Measurements from ENCODE around the gene CAPG. TPM values are rescaled to one million over a fixed set of nuclear protein-coding genes. Genes with fewer than 3 reads are reported as not detected.

Gene CAPG
- total RNA-seq, 2 experiments from 2014 or later, result 23.4 to 23.7 TPM

- CTCF ChIA-PET, result no interaction called here
- POLR2A ChIA-PET, result no interaction called here
Measured at GRCh38 chr2:85410584-85411404, 628 bp upstream of the CAPG start.

DNA sequence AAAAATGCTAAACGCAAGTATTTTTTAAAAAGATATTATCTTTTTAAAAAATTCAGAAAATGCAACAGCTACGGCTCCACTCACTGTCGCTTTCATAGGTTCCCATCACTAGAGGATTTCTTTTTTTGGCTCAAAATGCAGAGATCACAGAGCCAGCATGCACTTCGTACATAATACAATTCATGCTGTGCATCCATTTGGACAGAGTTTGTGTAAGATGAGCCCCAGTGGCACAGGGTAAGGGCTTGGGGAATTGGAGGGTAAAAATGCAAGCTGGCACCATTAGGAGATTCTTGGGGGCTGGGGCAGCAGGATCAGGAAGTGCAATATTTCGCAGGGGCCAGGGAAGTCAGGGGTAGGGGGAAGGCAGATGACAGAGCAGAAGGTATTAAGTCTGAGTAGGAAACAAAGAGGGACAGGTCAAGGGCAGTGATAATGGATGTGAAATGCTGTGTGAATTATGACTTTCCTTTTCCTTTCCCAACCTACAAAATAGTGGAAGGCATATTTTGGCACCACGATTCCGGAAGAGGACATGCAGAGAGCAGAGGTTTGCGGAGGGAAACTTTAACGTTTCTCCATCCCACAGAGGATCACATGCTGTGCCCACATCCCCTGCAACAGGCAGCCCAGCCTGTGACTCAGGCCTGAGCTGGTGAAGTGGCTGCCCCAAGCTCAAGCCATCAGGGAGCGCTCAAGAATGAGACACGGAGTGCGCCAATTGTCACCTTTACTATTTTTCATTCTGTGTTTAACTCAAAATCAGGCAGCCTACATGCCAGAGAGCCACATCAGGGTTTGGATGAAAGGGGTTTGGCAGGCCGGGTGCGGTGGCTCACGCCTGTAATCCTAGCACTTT, 4.7 kb downstream of the CAPG start:
- ChIA-PET POLR2A (interaction anchor here (0.6 kb wide), 1 partner anchor 67 kb away, joined by 3 read pairs; no protein-coding TSS in a partner anchor), CTCF (interaction anchor here (0.7 to 2.3 kb wide), 2 partner anchors 13 to 33 kb away, joined by 3 to 6 read pairs; partner anchors contain the start of gene SH2D6)

DNA sequence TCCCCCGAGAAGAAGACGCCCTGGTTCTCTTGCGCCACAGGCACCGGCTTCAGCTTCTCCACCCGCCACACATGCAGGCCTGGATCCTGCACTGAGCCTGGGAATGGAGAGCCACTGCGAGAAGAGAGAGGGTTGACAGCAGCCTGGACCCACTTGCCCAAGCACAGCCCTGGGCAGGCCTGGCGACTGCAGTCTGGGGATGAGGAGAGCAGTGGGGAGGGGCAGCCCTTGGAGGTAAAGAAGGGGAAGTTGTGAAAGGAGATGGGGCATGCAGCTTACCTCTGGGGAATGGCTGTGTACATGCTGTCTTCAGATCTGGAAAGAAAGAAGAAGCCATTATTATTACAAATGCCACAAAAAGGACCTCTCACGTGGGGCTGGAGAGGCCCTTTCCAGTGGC, 8.3 kb downstream of the CAPG start:
- POLR2A ChIA-PET, result no interaction called here
- CTCF ChIA-PET, result interaction anchor here (1.4 to 1.9 kb wide), 2 partner anchors 13 to 19 kb away, joined by 4 to 6 read pairs; no protein-coding TSS in a partner anchor

- POLR2A ChIA-PET, result no interaction called here
Measured at GRCh38 chr2:85401464-85401805, 8.7 kb downstream of the CAPG start.

GRCh38 chr2:85400541-85401463, 9.4 kb downstream of the CAPG start:
- ChIA-PET POLR2A (interaction anchor here (0.7 kb wide), 1 partner anchor 1163 kb away, joined by 5 read pairs; the partner anchor contains the start of gene CHMP3), CTCF (interaction anchor here (1.4 kb wide), 1 partner anchor 12 kb away, joined by 4 read pairs; no protein-coding TSS in a partner anchor)

More at GRCh38 chr2:85401464-85401805, 8.7 kb downstream of the CAPG start:
- CTCF ChIA-PET, result interaction anchor here (1.4 to 1.9 kb wide), 2 partner anchors 12 to 19 kb away, joined by 4 to 6 read pairs; no protein-coding TSS in a partner anchor

DNA sequence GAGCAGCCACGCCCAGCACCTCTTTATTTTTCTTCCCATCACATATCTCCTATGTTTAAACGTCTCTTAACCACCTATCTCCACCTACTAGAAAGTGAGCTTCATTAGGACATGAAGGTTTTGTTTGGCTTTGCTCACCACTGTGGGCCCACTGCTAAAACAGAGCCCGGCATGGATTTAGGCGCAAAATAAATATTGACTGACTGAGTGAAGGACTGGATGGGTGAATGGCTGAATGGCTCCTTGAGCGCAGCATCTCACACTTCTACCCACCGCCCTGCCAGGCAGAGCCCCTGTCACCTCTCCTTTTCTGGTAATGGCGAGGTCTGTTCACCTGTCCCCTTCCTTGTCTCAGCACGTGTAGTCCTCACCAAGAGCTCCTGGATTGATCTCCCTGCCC, 10.1 kb downstream of the CAPG start:
- ChIA-PET CTCF (no interaction called here), POLR2A (no interaction called here)

- POLR2A ChIA-PET, result no interaction called here
- CTCF ChIA-PET, result no interaction called here
Measured at GRCh38 chr2:85399183-85399455, 11.0 kb downstream of the CAPG start.

- POLR2A ChIA-PET, result no interaction called here
- CTCF ChIA-PET, result interaction anchor here (0.6 kb wide), 1 partner anchor 88 kb away, joined by 3 read pairs; no protein-coding TSS in a partner anchor
Measured at GRCh38 chr2:85398426-85399182, 11.6 kb downstream of the CAPG start.

GRCh38 chr2:85397925-85398331, 12.2 kb downstream of the CAPG start:
- POLR2A ChIA-PET, result no interaction called here
- CTCF ChIA-PET, result no interaction called here

GRCh38 chr2:85396531-85397470, 13.4 kb downstream of the CAPG start:
- CTCF ChIA-PET, result interaction anchor here (0.8 kb wide), 1 partner anchor 38 kb away, joined by 3 read pairs; no protein-coding TSS in a partner anchor

DNA sequence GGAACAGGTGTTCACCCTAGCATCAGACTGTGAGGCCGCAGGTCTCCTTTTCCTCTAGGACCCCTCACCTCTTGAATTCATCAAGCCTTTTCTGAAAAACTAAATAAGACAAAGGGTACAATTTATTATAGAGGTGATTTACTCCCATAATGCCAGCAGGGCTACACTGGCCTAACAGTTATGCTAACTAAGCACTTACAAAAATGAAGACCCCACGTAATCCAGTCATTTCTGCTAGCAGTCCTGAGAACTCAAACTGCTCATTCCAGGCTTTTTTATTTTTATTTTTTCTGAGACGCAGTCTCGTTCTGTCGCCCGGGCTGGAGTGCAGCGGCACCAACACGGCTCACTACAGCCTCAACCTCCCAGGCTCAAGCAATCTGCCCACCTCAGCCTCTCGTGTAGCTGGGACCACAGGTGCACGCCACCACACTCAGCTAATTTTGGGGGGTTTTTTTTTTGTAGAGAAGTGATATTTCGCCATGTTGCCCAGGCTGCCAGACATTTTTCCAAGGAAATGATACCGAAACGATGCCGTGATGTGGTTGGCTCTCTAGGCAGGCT, 14.2 kb downstream of the CAPG start:
- ChIA-PET POLR2A (no interaction called here), CTCF (interaction anchor here (0.8 kb wide), 1 partner anchor 37 kb away, joined by 3 read pairs; no protein-coding TSS in a partner anchor)

More at GRCh38 chr2:85396531-85397470, 13.4 kb downstream of the CAPG start:
- POLR2A ChIA-PET, result no interaction called here

GRCh38 chr2:85394976-85395375, 15.2 kb downstream of the CAPG start:
- CTCF ChIA-PET, result no interaction called here
- POLR2A ChIA-PET, result no interaction called here

DNA sequence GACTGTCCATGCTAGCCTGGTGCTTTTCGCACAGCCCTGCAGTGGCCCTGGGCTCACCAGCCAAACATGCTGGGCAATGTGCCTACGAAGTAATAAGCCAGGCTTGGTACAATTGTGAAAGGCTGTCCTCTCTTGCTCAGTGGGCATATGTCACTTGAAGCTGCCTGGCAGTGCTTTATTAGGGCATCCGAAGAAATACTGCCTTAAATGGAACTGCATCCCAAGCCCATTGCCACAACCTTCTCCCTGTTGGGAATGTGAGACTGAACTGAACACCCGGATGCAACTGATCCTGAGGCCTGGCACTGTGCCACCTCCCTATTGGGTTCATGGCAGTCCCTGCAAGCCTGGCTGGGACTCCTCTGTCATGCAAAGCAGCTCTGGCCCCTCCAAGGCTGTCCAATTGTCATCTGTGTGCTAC, 15.9 kb downstream of the CAPG start:
- ChIA-PET CTCF (interaction anchor here (0.6 kb wide), 1 partner anchor 34 kb away, joined by 3 read pairs; no protein-coding TSS in a partner anchor), POLR2A (no interaction called here)

DNA sequence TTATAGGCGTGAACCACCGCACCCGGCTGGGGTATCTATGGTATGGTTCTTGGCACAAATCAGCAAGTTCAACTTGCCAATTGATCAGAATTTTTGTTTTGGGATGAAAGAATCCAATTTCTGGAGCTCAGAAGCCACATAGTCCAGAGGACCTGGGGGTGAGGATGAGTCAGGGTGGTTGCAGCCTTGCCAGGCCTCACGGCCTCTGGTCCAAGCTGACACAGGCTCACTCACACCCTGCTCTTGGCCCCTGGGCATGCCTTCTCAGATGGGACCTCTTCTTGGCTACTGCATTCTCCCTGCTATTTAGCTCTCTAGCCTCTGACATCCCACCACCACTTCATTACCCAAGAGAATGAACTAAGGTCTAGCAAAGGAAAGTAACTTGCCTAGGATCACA, 16.3 kb downstream of the CAPG start:
- ChIA-PET POLR2A (no interaction called here), CTCF (interaction anchor here (0.6 to 1.6 kb wide), 2 partner anchors 34 to 155 kb away, joined by 3 read pairs; no protein-coding TSS in a partner anchor)

DNA sequence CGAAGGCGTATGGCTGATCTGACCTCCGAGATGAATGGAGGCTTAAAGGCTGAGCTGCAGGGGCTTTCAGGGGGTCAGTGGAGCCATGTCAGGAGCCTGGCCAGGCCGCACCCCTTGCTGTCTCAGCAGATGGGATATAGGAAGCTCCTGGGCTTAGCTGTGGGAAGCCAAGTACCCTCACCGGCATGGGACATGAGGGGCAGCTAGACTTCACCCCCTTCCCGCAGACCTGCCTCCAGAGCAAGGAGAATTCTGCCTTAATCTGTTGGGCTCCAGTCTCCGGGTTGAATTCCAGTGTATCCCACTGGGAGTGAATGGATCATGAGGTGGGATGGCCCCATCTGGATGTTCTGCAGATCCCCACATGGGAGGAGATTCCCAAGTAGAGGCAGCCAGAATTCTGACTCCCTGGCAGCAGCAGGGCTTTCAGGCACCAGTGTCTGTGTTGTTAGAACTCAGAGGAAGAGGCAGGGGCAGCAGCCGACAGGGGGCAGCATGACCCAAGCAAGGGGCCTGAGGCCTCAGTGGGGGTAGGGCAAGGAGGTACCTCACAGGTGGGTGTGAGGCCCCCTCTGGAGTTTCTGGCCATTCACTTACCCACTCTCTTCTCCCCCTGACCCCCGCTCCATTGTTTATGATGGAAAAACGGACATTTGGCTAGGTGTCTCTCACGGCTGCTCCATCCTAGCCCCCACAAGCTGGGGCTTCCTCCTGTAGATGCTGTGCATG, 19.1 kb downstream of the CAPG start:
- ChIA-PET CTCF (interaction anchor here (0.8 to 2.0 kb wide), 7 partner anchors 57 to 161 kb away, joined by 3 to 7 read pairs (median 3); no protein-coding TSS in a partner anchor), POLR2A (interaction anchor here (0.6 kb wide), 1 partner anchor 157 kb away, joined by 4 read pairs; no protein-coding TSS in a partner anchor)

DNA sequence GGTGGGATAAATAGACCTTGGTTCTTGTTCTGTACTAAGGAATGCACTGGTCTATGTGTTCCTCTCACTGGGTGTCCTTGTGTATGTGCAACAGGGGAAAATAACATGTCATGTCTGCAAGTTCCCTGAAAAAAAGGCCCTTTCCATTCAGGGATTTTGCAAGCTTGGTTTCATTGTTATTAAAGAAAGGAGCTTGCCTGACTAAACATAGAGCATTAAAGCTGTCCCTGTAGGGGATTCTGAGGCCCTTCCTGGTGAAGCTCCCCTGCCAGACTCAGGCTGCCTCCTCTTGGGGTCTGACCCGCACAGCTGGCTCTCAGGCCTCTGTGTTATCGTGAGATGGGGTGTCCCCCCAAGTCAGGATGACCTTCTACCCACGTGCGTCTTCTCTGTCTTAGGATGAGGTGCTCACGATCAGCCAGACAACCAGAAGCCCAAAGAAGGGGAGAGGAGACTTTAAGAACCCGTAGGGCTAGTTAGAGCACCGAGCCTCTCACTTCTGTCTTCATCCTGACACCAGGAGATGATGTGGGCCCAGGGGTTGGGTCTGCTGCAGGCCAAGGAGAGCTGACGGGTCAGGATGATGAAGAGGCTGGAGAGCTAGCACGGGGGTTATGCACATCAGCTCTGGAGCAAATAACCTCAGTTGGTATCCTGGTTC, 21.2 kb downstream of the CAPG start:
- ChIA-PET POLR2A (interaction anchor here (1.1 kb wide), 1 partner anchor 163 kb away, joined by 3 read pairs; no protein-coding TSS in a partner anchor), CTCF (interaction anchor here (0.9 to 1.5 kb wide), 3 partner anchors 12 to 258 kb away, joined by 3 to 4 read pairs (median 4); no protein-coding TSS in a partner anchor)

Measured in activated CD8-positive, alpha-beta memory T cell treated with anti-CD3 and anti-CD28 coated beads for 36 hours (primary cell).